ENCODE data around the gene PTGDS.

PTGDS gene

GRCh38 chr9:136942881-136943230 lies 34.4 kb upstream of the PTGDS start:
- TF ChIP-seq, protein P1, sequence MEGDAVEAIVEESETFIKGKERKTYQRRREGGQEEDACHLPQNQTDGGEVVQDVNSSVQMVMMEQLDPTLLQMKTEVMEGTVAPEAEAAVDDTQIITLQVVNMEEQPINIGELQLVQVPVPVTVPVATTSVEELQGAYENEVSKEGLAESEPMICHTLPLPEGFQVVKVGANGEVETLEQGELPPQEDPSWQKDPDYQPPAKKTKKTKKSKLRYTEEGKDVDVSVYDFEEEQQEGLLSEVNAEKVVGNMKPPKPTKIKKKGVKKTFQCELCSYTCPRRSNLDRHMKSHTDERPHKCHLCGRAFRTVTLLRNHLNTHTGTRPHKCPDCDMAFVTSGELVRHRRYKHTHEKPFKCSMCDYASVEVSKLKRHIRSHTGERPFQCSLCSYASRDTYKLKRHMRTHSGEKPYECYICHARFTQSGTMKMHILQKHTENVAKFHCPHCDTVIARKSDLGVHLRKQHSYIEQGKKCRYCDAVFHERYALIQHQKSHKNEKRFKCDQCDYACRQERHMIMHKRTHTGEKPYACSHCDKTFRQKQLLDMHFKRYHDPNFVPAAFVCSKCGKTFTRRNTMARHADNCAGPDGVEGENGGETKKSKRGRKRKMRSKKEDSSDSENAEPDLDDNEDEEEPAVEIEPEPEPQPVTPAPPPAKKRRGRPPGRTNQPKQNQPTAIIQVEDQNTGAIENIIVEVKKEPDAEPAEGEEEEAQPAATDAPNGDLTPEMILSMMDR (IDR thresholded peaks at IDR 0.05; ENCODE audit: low read depth, low read length, missing control alignments): no peak
- H3K4me3 ChIP-seq (ENCODE audit: low read depth, low read length): peak overlapping the region; percentile 83
- no peak for DNase-seq (ENCODE audit: low read depth)

GRCh38 chr9:136943291-136944211 lies 33.8 kb upstream of the PTGDS start:
- H3K4me3 ChIP-seq (ENCODE audit: low read depth, low read length): peak overlapping the region; percentile 83
- TF ChIP-seq, protein P1 (IDR thresholded peaks at IDR 0.05; ENCODE audit: low read depth, low read length, missing control alignments): no peak
- DNase-seq (ENCODE audit: low read depth): no peak

DNA sequence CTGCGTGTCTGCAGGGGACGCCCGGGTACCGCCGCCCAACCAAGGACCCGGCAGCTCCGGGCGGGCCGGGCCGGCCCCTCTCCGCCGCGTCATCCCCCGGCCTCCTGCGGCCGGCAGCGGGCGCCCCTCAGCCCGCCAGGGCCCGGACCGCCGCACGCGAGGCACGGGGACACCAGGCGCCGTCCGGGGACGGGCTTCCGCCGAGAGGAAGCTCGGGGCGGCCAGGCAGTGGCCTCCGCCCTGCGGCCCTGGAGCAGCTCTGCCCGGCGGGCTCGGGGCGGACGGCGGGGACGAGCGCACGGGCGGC lies 33.1 kb upstream of the PTGDS start:
- no peak for DNase-seq (ENCODE audit: low read depth)
- peak overlapping the region; percentile 83 for H3K4me3 ChIP-seq (ENCODE audit: low read depth, low read length)
- TF ChIP-seq, protein P1 (IDR thresholded peaks at IDR 0.05; ENCODE audit: low read depth, low read length, missing control alignments): peak; percentile 12

GRCh38 chr9:136944519-136945332 lies 32.6 kb upstream of the PTGDS start, which contains the start of the genes C8G and FBXW5:
C8G (plus strand) TSS chr9:136945243; CDS start chr9:136945321, 78 bp downstream.
FBXW5 (minus strand) TSS chr9:136944738; CDS start chr9:136944083, 655 bp downstream.
- DNase-seq (ENCODE audit: low read depth): peak; percentile 60
- H3K4me3 ChIP-seq (ENCODE audit: low read depth, low read length): peak within 1 kb of the TSS; percentile 83
- TF ChIP-seq, protein P1 (IDR thresholded peaks at IDR 0.05; ENCODE audit: low read depth, low read length, missing control alignments): peak; percentile 91

DNA sequence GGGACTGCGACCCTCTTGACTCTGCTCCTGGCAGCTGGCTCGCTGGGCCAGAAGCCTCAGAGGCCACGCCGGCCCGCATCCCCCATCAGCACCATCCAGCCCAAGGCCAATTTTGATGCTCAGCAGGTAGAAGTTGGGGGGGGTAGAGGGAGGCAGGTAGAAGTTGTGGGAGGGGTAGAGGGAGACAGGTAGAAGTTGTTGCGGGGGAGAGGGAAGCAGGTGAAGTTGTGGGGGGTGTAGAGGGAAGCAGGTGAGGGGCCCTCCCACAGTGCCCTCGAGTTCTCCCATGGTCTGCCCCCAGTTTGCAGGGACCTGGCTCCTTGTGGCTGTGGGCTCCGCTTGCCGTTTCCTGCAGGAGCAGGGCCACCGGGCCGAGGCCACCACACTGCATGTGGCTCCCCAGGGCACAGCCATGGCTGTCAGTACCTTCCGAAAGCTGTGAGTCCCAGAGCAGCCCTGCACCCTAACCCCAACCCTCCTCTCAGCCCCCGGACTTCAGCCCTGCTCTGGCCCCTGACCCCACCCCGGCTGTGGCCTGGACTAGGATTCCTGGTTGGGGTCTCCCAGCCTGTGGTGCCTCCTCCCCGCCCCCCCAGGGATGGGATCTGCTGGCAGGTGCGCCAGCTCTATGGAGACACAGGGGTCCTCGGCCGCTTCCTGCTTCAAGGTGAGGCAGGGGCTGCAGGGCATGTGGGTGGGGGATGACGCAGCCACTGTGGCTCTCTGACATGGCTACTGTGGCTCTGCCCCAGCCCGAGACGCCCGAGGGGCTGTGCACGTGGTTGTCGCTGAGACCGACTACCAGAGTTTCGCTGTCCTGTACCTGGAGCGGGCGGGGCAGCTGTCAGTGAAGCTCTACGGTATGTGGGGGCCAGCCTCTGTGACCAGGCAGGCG lies 31.7 kb upstream of the PTGDS start:
- DNase-seq (ENCODE audit: low read depth): no peak
- H3K4me3 ChIP-seq (ENCODE audit: low read depth, low read length): no peak overlapping the region
- TF ChIP-seq, protein P1 (IDR thresholded peaks at IDR 0.05; ENCODE audit: low read depth, low read length, missing control alignments): no peak

GRCh38 chr9:136946228-136947027 lies 30.9 kb upstream of the PTGDS start:
- no peak overlapping the region for H3K4me3 ChIP-seq (ENCODE audit: low read depth, low read length)
- no peak for DNase-seq (ENCODE audit: low read depth)
- TF ChIP-seq, protein P1 (IDR thresholded peaks at IDR 0.05; ENCODE audit: low read depth, low read length, missing control alignments): no peak
